WERI-Rb-1 (cell line): ENCODE results near the gene PACS1.
A peak's percentile ranks its signal among the peaks of the same experiment; 100 is the strongest.

Source experiments
- DNase-seq: peaks from one replicate; pipeline ENCODE4 v3.0.0-alpha.2; 2020
- H3K27ac ChIP-seq: fragments of 250-450 bp; sonication (Bioruptor Pico); 2 replicates; pipeline ENCODE4 v1.5.1; 2020; ENCODE audit warnings: mild to moderate bottlenecking, moderate library complexity
- H3K27me3 ChIP-seq: fragments of 250-450 bp; sonication (Bioruptor Pico); 2 replicates; pipeline ENCODE4 v1.5.1; 2021; ENCODE audit warnings: mild to moderate bottlenecking, low read depth, moderate library complexity; ENCODE audit not compliant: insufficient read depth, severe bottlenecking
- H3K36me3 ChIP-seq: fragments of 250-450 bp; sonication (Bioruptor Pico); 2 replicates; pipeline ENCODE4 v1.5.1; 2020; ENCODE audit warnings: mild to moderate bottlenecking, moderate library complexity
- H3K4me3 ChIP-seq: 2 replicates; pipeline ENCODE4 v1.5.1; 2011; ENCODE audit warnings: low read depth, mild to moderate bottlenecking, control low read depth, low read length
- H3K9me3 ChIP-seq: fragments of 250-450 bp; sonication (Bioruptor Pico); 2 replicates; pipeline ENCODE4 v1.5.1; 2021; ENCODE audit warnings: mild to moderate bottlenecking, moderate library complexity; ENCODE audit not compliant: severe bottlenecking
- TF ChIP-seq, protein P1 (sequence below): IDR thresholded peaks from 2 replicates; pipeline ENCODE4 v1.5.1; 2011; ENCODE audit warnings: low read depth, mild to moderate bottlenecking, control low read depth, inconsistent platforms, low read length

The PACS1 gene

DNA sequence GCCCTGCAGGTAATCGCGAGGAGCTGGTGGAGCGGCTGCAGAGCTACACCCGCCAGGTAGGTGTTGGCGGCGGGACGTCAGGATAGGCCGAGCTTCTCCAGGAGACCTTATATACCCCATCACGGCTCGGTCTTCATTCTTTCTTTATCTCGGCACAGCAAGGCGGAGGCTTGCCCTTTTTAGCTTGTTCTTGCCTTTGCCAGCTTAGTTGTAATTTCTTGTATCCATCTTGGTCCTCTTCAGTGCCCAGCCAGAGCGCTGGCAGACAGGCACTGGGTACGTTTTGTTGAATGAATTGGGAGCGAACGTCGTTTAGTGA lies 17.4 kb upstream of the PACS1 start:
- Histone ChIP-seq H3K9me3 (no peaks in the 10 kb centered on the region), H3K27ac (peak overlapping the region; percentile 98), H3K36me3 (peaks cover 47% of the 10 kb centered on the region), H3K4me3 (peak overlapping the region; percentile 87), H3K27me3 (no peaks in the 10 kb centered on the region)
- TF ChIP-seq, protein P1, sequence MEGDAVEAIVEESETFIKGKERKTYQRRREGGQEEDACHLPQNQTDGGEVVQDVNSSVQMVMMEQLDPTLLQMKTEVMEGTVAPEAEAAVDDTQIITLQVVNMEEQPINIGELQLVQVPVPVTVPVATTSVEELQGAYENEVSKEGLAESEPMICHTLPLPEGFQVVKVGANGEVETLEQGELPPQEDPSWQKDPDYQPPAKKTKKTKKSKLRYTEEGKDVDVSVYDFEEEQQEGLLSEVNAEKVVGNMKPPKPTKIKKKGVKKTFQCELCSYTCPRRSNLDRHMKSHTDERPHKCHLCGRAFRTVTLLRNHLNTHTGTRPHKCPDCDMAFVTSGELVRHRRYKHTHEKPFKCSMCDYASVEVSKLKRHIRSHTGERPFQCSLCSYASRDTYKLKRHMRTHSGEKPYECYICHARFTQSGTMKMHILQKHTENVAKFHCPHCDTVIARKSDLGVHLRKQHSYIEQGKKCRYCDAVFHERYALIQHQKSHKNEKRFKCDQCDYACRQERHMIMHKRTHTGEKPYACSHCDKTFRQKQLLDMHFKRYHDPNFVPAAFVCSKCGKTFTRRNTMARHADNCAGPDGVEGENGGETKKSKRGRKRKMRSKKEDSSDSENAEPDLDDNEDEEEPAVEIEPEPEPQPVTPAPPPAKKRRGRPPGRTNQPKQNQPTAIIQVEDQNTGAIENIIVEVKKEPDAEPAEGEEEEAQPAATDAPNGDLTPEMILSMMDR = no peak
- no peak for DNase-seq

DNA sequence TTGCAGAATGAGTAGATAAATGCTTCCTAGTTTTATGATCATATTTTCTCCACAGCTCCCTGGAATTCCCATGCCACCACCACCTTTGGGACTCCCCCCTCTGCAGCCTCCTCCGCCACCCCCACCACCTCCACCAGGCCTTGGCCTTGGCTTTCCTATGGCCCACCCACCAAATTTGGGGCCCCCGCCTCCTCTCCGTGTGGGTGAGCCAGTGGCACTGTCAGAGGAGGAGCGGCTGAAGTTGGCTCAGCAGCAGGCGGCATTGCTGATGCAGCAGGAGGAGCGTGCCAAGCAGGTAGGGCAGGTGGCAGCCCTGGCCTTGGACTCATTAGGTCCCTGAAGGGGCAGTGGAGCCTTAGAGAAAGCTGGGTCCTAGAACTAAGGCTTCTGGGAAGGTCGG lies 15.1 kb upstream of the PACS1 start:
- no peaks in the 10 kb centered on the region for H3K9me3 ChIP-seq
- no peak for DNase-seq
- TF ChIP-seq, protein P1 = no peak
- H3K27ac ChIP-seq = no peak overlapping the region
- no peak overlapping the region for H3K4me3 ChIP-seq
- peaks cover 70% of the 10 kb centered on the region for H3K36me3 ChIP-seq
- H3K27me3 ChIP-seq = no peaks in the 10 kb centered on the region

DNA sequence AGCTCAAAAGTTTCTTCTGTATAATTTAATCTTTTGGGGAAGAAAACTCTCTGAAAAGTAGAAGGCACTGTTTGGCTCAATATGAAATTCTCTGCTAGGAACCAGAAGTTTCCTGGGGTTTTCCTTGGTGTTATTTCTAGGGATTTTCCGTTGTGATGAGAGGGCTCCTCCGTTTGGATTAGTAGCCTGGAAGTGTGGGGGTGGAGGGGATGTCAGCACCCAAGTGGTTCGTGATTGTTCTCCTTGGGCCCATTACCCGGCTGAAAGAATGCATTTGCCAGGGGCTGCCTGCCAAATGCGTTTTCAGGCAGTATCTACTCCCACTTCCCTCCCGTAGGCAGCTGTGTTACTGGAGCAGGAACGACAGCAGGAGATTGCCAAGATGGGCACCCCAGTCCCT lies 13.6 kb upstream of the PACS1 start:
- no peaks in the 10 kb centered on the region for H3K9me3 ChIP-seq
- TF ChIP-seq, protein P1 = no peak
- no peaks in the 10 kb centered on the region for H3K27me3 ChIP-seq
- H3K36me3 ChIP-seq = peaks cover 85% of the 10 kb centered on the region
- H3K27ac ChIP-seq = no peak overlapping the region
- no peak overlapping the region for H3K4me3 ChIP-seq
- DNase-seq = no peak

DNA sequence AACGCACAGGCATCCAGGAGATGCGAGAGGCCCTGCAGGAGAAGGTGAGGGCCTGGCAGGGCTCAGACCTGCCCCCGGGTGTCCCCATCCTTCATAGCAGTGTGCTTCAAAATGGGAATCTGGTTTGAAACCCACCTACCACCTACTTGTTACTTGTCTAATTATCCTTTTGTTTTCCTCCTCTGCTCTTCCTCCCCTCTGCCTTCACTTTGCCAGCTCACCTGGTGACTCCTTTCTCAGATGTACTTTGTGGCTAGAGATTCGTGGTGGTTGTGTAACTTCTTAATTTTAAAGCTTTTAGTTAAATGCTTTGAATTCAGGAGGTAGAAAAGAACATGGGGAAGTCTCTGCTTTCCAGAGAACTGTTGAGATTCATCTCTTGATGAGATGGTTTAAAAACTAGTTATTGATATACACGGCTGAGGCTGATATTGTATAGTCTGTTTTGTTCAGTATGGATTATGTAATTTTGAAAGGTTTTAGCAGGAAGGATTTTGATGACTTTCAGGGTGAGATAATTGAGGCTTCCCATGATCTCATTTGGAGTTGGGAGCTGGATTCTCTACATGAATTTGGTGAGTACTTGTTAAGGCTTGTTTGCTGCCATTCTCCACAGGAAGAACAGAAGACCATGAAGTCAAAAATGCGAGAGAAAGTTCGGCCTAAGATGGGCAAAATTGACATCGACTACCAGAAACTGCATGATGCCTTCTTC lies 9.9 kb upstream of the PACS1 start:
- Histone ChIP-seq H3K36me3 (peaks cover 95% of the 10 kb centered on the region), H3K9me3 (no peaks in the 10 kb centered on the region), H3K4me3 (no peak overlapping the region), H3K27ac (no peak overlapping the region), H3K27me3 (no peaks in the 10 kb centered on the region)
- TF ChIP-seq, protein P1 = no peak
- DNase-seq = no peak

DNA sequence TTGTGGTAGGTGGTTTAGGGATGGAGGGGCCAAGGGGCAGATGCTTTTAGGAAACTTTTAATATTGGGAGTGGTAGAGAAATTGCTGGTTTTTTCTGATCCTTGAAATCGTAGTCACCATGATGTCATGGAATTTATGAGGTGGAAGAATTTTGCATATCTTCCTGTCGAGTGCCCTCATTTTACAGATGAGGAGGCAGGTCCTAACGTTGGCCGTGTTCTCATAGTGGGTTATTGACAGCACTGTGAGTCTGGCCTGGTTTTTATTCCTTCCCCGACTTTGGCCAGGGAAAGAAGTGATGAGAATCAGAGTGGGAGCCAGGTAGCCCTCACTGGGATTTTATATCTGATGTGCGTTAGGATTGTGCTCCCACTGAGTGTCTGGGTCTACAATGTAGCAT lies 8.8 kb upstream of the PACS1 start:
- Histone ChIP-seq H3K36me3 (peaks cover 96% of the 10 kb centered on the region), H3K4me3 (no peak overlapping the region), H3K9me3 (no peaks in the 10 kb centered on the region), H3K27me3 (no peaks in the 10 kb centered on the region), H3K27ac (no peak overlapping the region)
- no peak for DNase-seq
- TF ChIP-seq, protein P1 = no peak

DNA sequence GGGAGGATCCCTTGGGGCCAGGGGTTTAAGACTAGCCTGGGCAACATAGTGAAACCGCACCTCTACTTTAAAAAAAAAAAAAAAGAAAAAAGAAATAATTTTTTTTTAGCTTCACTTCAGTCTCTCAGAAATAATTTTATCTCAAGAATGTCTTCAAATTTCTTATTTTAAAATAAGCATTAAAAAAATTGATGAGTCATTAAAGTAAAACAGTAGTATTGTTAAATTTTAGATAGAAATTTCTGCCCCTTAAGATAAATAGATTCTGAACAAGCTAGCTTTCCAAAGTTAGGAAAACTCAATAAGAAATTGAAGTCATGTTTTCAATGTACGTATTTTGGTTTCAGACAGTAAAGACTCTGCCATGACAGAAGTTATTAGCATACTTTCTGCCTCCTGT lies 7.7 kb upstream of the PACS1 start:
- no peak overlapping the region for H3K4me3 ChIP-seq
- no peaks in the 10 kb centered on the region for H3K27me3 ChIP-seq
- no peaks in the 10 kb centered on the region for H3K9me3 ChIP-seq
- peaks cover 97% of the 10 kb centered on the region for H3K36me3 ChIP-seq
- H3K27ac ChIP-seq = no peak overlapping the region
- DNase-seq = no peak
- TF ChIP-seq, protein P1 = no peak
